GM12874 (cell line): Measurements from ENCODE around the gene PCSK7.

Source experiments
- CTCF ChIP-seq: IDR thresholded peaks from 2 replicates; pipeline ENCODE4 v1.5.1; 2011; ENCODE audit warnings: low read depth, mild to moderate bottlenecking, control low read depth, low read length, moderate library complexity; ENCODE audit not compliant: insufficient read depth

PCSK7 gene

GRCh38 chr11:117217141-117218084 lies 14.5 kb downstream of the PCSK7 start:
- no peak for TF ChIP-seq CTCF

GRCh38 chr11:117214404-117215110 lies 17.3 kb downstream of the PCSK7 start:
- TF ChIP-seq CTCF: no peak

- TF ChIP-seq CTCF: no peak
Measured at GRCh38 chr11:117212697-117213355, 19.0 kb downstream of the PCSK7 start.

GRCh38 chr11:117210620-117211019 lies 21.3 kb downstream of the PCSK7 start:
- TF ChIP-seq CTCF: no peak

- TF ChIP-seq CTCF: 0 out of 2 replicates have a peak, but pooled peaks have one; percentile 10
Measured at GRCh38 chr11:117208710-117209109, 23.2 kb downstream of the PCSK7 start.

GRCh38 chr11:117205211-117205818 lies 26.6 kb downstream of the PCSK7 start:
- TF ChIP-seq CTCF: no peak
